HepG2 (cell line): ENCODE measurements around the gene ITGB3. TPM values are rescaled to one million over a fixed set of nuclear protein-coding genes. Genes with fewer than 3 reads are reported as not detected.

ENCODE experiments used
- CBFB ChIP-seq: sonication (generic); formaldehyde crosslinking; IDR thresholded peaks from 2 replicates; pipeline ENCODE4 v1.4.0; 2020; ENCODE audit warnings: missing genetic modification reagents
- CC2D1A ChIP-seq: sonication (generic); formaldehyde crosslinking; IDR thresholded peaks from 2 replicates; pipeline ENCODE4 v1.8.1; 2023; ENCODE audit warnings: mild to moderate bottlenecking, missing genetic modification reagents
- KIAA2018 ChIP-seq: sonication (generic); formaldehyde crosslinking; IDR thresholded peaks from 2 replicates; pipeline ENCODE4 v1.5.0; 2020; ENCODE audit warnings: mild to moderate bottlenecking, missing genetic modification reagents, borderline replicate concordance
- PCBP1 ChIP-seq: fragments of 200-400 bp; formaldehyde crosslinking; IDR thresholded peaks from 2 replicates; pipeline ENCODE4 v1.6.1; 2017; ENCODE audit warnings: mild to moderate bottlenecking, low read depth, low read length, borderline replicate concordance
- ZBTB44 ChIP-seq: sonication (generic); formaldehyde crosslinking; IDR thresholded peaks from 2 replicates; pipeline ENCODE4 v1.4.0; 2020; ENCODE audit warnings: missing genetic modification reagents
- ZFP91 ChIP-seq: sonication (generic); formaldehyde crosslinking; IDR thresholded peaks from 2 replicates; pipeline ENCODE4 v1.9.0; 2022; ENCODE audit warnings: missing genetic modification reagents, mild to moderate bottlenecking, borderline replicate concordance
- ZFYVE20 ChIP-seq: sonication (generic); formaldehyde crosslinking; IDR thresholded peaks from 2 replicates; pipeline ENCODE4 v1.8.0; 2023; ENCODE audit warnings: low read depth, mild to moderate bottlenecking, moderate library complexity, missing genetic modification reagents, borderline replicate concordance
- ZNF253 ChIP-seq: sonication (generic); formaldehyde crosslinking; IDR thresholded peaks from 2 replicates; pipeline ENCODE4 v1.8.0; 2022; ENCODE audit warnings: mild to moderate bottlenecking, missing genetic modification reagents, borderline replicate concordance
- ZNF7 ChIP-seq: IDR thresholded peaks from 2 replicates; pipeline ENCODE4 v1.6.1; 2016; ENCODE audit warnings: missing biosample characterization, missing genetic modification reagents
- polyA plus RNA-seq, 8 experiments: library from polyadenylated mRNA; depleted of rRNA in 3 of 8; stranded (reverse) in 7 of 8; unstranded in 1 of 8; fragments of >200 nt; fragmentation: Illumina TruSeq in 4 of 8; extraction: Trizol in 4 of 8; gene quantifications; 2 replicates each; pipeline versions ENCODE4 v1.2.1 to v1.2.3, GENCODE V29; 2011 to 2016; ENCODE audit warnings: low read depth in 4 of 8, missing spikeins in 1 of 8, mixed read lengths in 1 of 8; ENCODE audit not compliant: insufficient read depth in 1 of 8
- total RNA-seq, 5 experiments: library from RNA; depleted of rRNA; stranded (reverse); fragments of >200 nt; fragmentation: Illumina TruSeq; extraction: Trizol; gene quantifications; 2 replicates each; pipeline ENCODE4 v1.2.3, GENCODE V29; 2016; ENCODE audit warnings: low read depth in 1 of 5

ITGB3 gene
- total and polyA plus RNA-seq, 2 of the 13 experiments (the other 11 are each of a cell fraction or from before 2014, with no cell fraction given), result 0.09 to 0.31 TPM

- TF ChIP-seq ZNF253 (no peak), CC2D1A (CRISPR knock-in tag) (no peak), KIAA2018 (CRISPR knock-in tag) (no peak), ZFYVE20 (no peak), ZBTB44 (no peak), PCBP1 (no peak), ZFP91 (CRISPR knock-in tag) (no peak), CBFB (CRISPR knock-in tag) (no peak), ZNF7 (CRISPR knock-in tag) (no peak)
Observed at GRCh38 chr17:47278561-47278960, 24.9 kb downstream of the ITGB3 start (continued).
